ENCODE data around the gene SPAG6. TPM values are rescaled to one million over a fixed set of nuclear protein-coding genes. Genes with fewer than 3 reads are reported as not detected.

Gene SPAG6
- total and polyA plus RNA-seq, 2 experiments from 2014 or later = 0.21 TPM; not detected in 1

GRCh38 chr10:22316286-22317075, 28.8 kb upstream of the SPAG6 start, which contains the start of gene COMMD3:
Gene COMMD3, plus strand, starts transcription at chr10:22316388. Its CDS starts 30 bp downstream, at chr10:22316418.
- ATAC-seq = peak; percentile 69
- H3K27me3 Mint-ChIP-seq (ENCODE audit: insufficient read depth, low read depth, poor library complexity) = peaks cover 67% of the 10 kb centered on the region
- peaks cover 5% of the 10 kb centered on the region; the same call in 2 of the 3 replicates for H3K9me3 Mint-ChIP-seq
- Histone ChIP-seq H3K27me3 (ENCODE audit: insufficient read depth) (peaks cover 85% of the 10 kb centered on the region), H3K4me3 (peak within 1 kb of the TSS; percentile 61), H4K20me1 (replicated peaks; ENCODE audit: insufficient read depth) (peaks cover 21% of the 10 kb centered on the region), H3K4me2 (peak within 1 kb of the TSS; percentile 85), H3K27ac (ENCODE audit: low read depth) (no peak within 1 kb of the TSS), H2AFZ (peak within 1 kb of the TSS; percentile 86), H3K9me2 (ENCODE audit: insufficient read depth) (no peaks in the 10 kb centered on the region), H3K36me3 (ENCODE audit: insufficient read depth) (no peaks in the 10 kb centered on the region), H3K79me2 (replicated peaks; ENCODE audit: insufficient read depth) (no peaks in the 10 kb centered on the region), H3F3A (replicated peaks; ENCODE audit: low read depth) (peaks cover 21% of the 10 kb centered on the region), H3K4me1 (ENCODE audit: insufficient read depth) (peaks cover 45% of the 10 kb centered on the region)
- peak; percentile 92 for DNase-seq (ENCODE audit: low spot score)
- H3K4me3 Mint-ChIP-seq = peak within 1 kb of the TSS; percentile 84
- peaks cover 29% of the 10 kb centered on the region for H3K4me1 Mint-ChIP-seq
- TF ChIP-seq ETS1 (IDR thresholded peaks at IDR 0.05) (no peak), NANOG (IDR thresholded peaks at IDR 0.05; ENCODE audit: borderline replicate concordance) (no peak), EZH2phosphoT487 (IDR thresholded peaks at IDR 0.05; ENCODE audit: unreplicated experiment) (no peak), CREB1 (CRISPR knock-in tag; IDR thresholded peaks at IDR 0.05; ENCODE audit: low read depth) (0 out of 2 replicates have a peak, but pooled peaks have one; percentile 6), EZH2 (IDR thresholded peaks at IDR 0.05; ENCODE audit: low read depth, unreplicated experiment) (peak; percentile 69), POLR2AphosphoS5 (IDR thresholded peaks at IDR 0.05; ENCODE audit: low read depth) (no peak), ZNF462 (CRISPR knock-in tag; IDR thresholded peaks at IDR 0.05) (no peak), JUNB (IDR thresholded peaks at IDR 0.05; ENCODE audit: unreplicated experiment) (no peak), ZNF114 (CRISPR knock-in tag; IDR thresholded peaks at IDR 0.05) (no peak), STAT1 (IDR thresholded peaks at IDR 0.05; ENCODE audit: unreplicated experiment) (no peak), CTCF (conservative IDR thresholded peaks at IDR 0.05; ENCODE audit: low read depth in 2 of 2) (no peak)
- H3K27ac Mint-ChIP-seq = no peak within 1 kb of the TSS
- peaks cover 3% of the 10 kb centered on the region; the same call in 2 of the 3 replicates for H3K36me3 Mint-ChIP-seq (ENCODE audit: low read depth)
